Gastroesophageal sphincter (tissue), 3 donors: ENCODE data around the gene F13B.

Experiments used
- CTCF ChIP-seq, 4 experiments: fragments of 200-600 bp in 2 of 4; fragments of 450-650 bp in 2 of 4; sonication (generic) in 1 of 4; IDR thresholded peaks; one replicate each; pipeline ENCODE4 v1.5.1; 2017 to 2019; ENCODE audit warnings: antibody characterized with exemption in 4 of 4, mild to moderate bottlenecking in 2 of 4, moderate library complexity in 2 of 4
- POLR2A ChIP-seq, 2 donors: fragments of 450-650 bp; IDR thresholded peaks; one replicate each; pipeline ENCODE4 v1.6.1; 2017; ENCODE audit warnings: antibody characterized with exemption in 2 of 2, mild to moderate bottlenecking in 2 of 2, moderate library complexity in 1 of 2

DNA sequence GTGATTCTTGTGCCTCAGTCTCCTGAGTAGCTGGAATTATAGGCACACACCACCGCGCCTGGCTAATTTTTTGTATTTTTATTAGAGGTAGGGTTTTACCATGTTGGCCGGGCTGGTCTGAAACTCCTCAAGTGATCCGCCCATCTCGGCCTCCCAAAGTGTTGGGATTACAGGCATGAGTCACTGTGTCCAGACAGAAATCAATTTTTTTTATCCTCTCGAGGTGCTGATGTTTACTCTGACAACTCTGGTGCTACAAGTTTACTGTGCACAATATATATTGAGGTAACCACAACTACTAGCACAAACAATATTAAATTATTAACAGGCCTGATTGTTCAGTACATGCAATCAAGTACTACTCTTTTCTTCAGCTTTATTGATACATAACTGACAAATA lies 39.7 kb downstream of the F13B start:
- TF ChIP-seq POLR2A (IDR thresholded peaks at IDR 0.05) (no peak), CTCF (IDR thresholded peaks at IDR 0.05) (no peak)
